Activated CD4-positive, alpha-beta T cell treated with anti-CD3 and anti-CD28 coated beads, Interleukin-2, amount 50 U/mL, for 24 hours (primary cell): ENCODE results near the gene TP53I3.
"Not testable (repeated sequence)": the region's sequence is repeated elsewhere in the genome, so short reads cannot be mapped to it uniquely, and the experiment has no call there.

Experiments used
- DNase-seq, 2 donors: peaks; one replicate each; pipeline ENCODE4 v3.0.0-alpha.2; 2020; ENCODE audit warnings: low read depth in 1 of 2, low spot score in 1 of 2

TP53I3 gene

GRCh38 chr2:24084386-24085199, at the start of gene TP53I3:
Gene TP53I3, minus strand, starts transcription at chr2:24084834. Its CDS starts 508 bp downstream, at chr2:24084326.
- DNase-seq: peak; percentile 65 to 81

- DNase-seq: no peak
These were observed 47.9 kb upstream of the TP53I3 start for GRCh38 chr2:24132543-24132942.

GRCh38 chr2:24125956-24126355, 41.3 kb upstream of the TP53I3 start:
- DNase-seq: no peak

- peak in 1 of 2 donors; percentile 9 for DNase-seq
These were observed 39.4 kb upstream of the TP53I3 start for GRCh38 chr2:24123922-24124580.

GRCh38 chr2:24123195-24123921, 38.7 kb upstream of the TP53I3 start, which contains the start of the genes FAM228B and PFN4:
Gene FAM228B, plus strand, starts transcription at chr2:24123469. Its CDS starts 893 bp downstream, at chr2:24124362.
Gene PFN4, minus strand, starts transcription at chr2:24123334. Its CDS starts 799 bp downstream, at chr2:24122535.
- DNase-seq: peak; percentile 32 to 35

- DNase-seq: no peak
These were observed 37.9 kb upstream of the TP53I3 start for GRCh38 chr2:24122366-24123194.

- DNase-seq: no peak
These were observed 36.8 kb upstream of the TP53I3 start for GRCh38 chr2:24121469-24121868.

- DNase-seq: no peak
These were observed 36.4 kb upstream of the TP53I3 start for GRCh38 chr2:24121066-24121465.

- DNase-seq: no peak
These were observed 33.3 kb upstream of the TP53I3 start for GRCh38 chr2:24117902-24118301.

GRCh38 chr2:24115057-24115456, 30.4 kb upstream of the TP53I3 start:
- DNase-seq: no peak

- DNase-seq: no peak
These were observed 26.8 kb upstream of the TP53I3 start for GRCh38 chr2:24111407-24111901.

GRCh38 chr2:24110660-24111303, 26.1 kb upstream of the TP53I3 start:
- DNase-seq: no peak

GRCh38 chr2:24109431-24109830, 24.8 kb upstream of the TP53I3 start:
- not testable (repeated sequence) for DNase-seq

GRCh38 chr2:24107336-24107735, 22.7 kb upstream of the TP53I3 start:
- DNase-seq: no peak

GRCh38 chr2:24106786-24107185, 22.2 kb upstream of the TP53I3 start:
- DNase-seq: no peak

GRCh38 chr2:24105816-24106215, 21.2 kb upstream of the TP53I3 start:
- no peak for DNase-seq

GRCh38 chr2:24104906-24105305, 20.3 kb upstream of the TP53I3 start:
- no peak for DNase-seq

GRCh38 chr2:24104110-24104650, 19.5 kb upstream of the TP53I3 start:
- DNase-seq: no peak

GRCh38 chr2:24102677-24103076, 18.0 kb upstream of the TP53I3 start:
- no peak for DNase-seq

GRCh38 chr2:24101992-24102391, 17.4 kb upstream of the TP53I3 start:
- no peak for DNase-seq
